Epithelial cell of esophagus (primary cell): Measurements from ENCODE around the gene MRPS35.

ENCODE experiments used
- DNase-seq: peaks from one replicate; pipeline ENCODE4 v3.0.0; 2010; ENCODE audit warnings: low read depth
- H3K4me3 ChIP-seq: 2 replicates; pipeline ENCODE4 v1.5.1; 2011; ENCODE audit warnings: mild to moderate bottlenecking, low read length, control low read depth
- TF ChIP-seq, protein P1 (sequence below): IDR thresholded peaks from 2 replicates; pipeline ENCODE4 v1.5.1; 2011; ENCODE audit warnings: low read depth, mild to moderate bottlenecking, low read length, control low read depth, inconsistent platforms; ENCODE audit not compliant: insufficient read depth; ENCODE audit errors: missing control alignments

The MRPS35 gene

DNA sequence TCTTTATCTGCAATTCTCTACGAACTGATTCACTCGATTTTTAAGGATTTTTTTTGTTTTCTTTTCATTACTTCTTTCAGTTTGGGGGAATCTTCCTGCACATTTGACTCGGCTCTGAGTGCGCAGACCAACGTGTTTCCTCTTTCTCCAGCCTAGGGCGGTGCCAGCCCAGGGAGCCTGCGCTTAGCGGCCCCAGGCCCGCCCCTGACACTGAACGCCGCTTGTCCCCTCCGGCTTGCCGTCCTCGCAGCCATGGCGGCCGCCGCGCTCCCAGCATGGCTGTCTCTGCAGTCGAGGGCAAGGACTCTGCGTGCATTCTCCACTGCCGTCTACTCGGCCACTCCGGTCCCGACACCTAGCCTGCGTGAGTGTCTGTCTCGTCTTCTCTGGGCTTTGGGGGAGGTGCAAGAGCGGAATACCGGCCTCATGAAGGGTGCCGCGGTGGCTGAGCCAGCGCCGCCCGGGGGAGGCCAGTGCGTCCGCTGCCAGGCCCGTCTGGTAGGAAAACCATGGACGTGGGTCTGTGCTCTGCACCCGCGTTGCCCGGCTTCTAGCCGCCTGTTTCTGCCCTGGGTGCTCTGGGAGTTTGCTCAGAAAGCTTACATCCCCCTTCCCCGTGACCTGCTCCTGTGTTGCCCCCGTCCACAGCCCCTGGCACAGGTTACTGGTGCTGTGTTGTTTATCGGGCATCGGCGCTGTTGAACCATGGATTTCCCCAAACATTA is at the start of gene MRPS35:
TSS of gene MRPS35 (plus strand) at position 241 of the 725 bp plus-strand sequence. CDS start at position 253, 12 bp downstream.
- peak within 1 kb of the TSS; percentile 100 for H3K4me3 ChIP-seq

DNA sequence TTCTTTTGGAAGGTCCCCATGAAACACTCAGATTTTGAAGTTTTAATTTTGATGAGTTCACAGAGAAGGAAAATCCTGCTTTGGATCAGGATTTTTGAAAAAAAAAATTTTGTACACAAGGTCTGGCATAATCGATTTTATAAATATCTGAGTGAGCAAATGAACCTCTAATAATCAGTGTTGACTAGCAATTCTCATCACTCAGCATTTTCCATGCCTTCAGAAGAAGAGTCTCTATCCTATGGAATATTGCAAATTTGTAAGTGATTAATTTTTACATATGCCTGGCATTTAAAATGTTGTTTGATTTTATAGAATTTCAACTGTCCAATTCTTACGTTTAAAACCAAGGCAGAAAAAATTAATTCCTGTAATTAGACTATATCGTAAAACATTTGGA is 44.9 kb upstream of the MRPS35 start:
- TF ChIP-seq, protein P1, sequence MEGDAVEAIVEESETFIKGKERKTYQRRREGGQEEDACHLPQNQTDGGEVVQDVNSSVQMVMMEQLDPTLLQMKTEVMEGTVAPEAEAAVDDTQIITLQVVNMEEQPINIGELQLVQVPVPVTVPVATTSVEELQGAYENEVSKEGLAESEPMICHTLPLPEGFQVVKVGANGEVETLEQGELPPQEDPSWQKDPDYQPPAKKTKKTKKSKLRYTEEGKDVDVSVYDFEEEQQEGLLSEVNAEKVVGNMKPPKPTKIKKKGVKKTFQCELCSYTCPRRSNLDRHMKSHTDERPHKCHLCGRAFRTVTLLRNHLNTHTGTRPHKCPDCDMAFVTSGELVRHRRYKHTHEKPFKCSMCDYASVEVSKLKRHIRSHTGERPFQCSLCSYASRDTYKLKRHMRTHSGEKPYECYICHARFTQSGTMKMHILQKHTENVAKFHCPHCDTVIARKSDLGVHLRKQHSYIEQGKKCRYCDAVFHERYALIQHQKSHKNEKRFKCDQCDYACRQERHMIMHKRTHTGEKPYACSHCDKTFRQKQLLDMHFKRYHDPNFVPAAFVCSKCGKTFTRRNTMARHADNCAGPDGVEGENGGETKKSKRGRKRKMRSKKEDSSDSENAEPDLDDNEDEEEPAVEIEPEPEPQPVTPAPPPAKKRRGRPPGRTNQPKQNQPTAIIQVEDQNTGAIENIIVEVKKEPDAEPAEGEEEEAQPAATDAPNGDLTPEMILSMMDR = no peak
- no peak for DNase-seq
- H3K4me3 ChIP-seq = no peak overlapping the region

More for the DNA sequence above, at the start of gene MRPS35:
- TF ChIP-seq, protein P1 = no peak
- DNase-seq = peak; percentile 95

DNA sequence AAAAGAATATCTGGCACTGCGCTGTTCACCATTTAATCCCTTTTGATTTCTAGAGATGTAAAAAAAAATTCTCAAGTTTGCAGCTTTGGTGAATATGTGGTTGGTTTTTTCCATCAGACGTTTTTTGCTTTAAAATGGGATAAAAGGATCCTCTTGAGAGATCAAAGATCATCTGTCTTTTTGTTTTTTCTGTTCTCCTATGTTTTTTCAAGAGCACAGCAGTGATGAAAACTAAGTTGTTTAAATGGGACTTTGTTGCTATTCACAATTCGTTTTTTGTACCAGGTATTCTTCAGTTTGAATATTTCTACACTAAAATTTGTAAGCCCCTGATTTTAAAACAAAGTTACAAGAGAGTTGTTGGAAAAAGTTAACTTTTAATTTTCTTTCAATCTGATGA is 44.1 kb upstream of the MRPS35 start:
- H3K4me3 ChIP-seq = no peak overlapping the region
- TF ChIP-seq, protein P1 = no peak
- DNase-seq = no peak

DNA sequence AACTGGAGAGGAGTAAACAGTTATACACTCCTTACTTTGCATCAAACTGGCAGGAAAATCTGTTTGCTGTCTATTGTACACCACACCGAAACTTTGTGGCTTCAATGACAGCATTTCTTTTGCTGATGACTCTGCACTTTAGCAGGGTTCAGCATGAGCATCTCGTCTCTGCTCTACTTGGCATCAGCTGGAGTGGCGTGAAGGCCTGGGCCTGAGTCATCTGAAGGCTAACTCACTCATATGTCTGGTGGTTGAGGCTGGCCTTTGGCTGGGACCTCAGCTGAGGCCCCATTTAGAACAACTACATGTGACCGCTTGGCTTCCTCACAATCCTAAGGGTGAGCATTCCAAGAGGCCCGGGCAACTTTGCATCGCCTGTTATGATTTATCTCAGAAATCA is 43.1 kb upstream of the MRPS35 start:
- H3K4me3 ChIP-seq = no peak overlapping the region
- no peak for DNase-seq
- TF ChIP-seq, protein P1 = no peak

DNA sequence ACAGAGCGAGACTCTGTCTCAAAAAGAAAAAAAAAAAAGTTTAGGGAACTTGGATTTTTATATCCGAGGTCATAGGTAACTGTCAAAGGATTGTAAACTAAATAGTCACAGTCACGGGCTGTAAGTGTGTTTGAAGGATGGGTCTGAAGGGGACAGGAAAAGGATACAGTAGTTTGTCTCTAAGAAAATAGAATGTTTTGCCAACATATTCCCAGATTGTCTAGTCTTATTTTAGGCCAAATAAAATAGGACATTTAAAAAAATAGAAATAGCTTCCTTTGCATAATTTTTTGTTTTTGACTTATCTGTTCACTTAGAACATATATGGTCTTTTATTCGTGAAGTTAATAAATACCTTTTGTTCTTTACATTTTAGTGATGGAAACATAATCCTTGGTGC is 38.6 kb upstream of the MRPS35 start:
- H3K4me3 ChIP-seq = no peak overlapping the region
- no peak for DNase-seq
- TF ChIP-seq, protein P1 = no peak

DNA sequence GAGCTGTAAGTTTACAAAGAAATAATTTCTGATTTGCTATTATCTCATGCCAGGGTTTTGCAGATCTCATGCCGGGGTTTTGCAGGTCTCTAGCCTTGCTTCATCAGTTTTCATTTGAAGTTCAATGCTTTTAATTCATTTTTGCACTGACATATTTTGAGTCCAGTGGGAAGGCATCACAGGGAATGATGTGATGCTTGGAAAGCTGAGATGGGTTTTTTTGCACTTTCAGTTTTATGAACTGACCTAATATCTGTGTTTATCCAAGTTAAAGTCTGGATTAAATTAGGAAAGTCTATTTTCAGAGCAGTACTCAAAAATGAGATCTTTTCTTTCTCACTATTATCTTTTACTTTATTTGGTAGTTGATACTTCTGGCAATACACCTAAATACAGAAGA is 38.0 kb upstream of the MRPS35 start:
- TF ChIP-seq, protein P1 = no peak
- DNase-seq = no peak
- no peak overlapping the region for H3K4me3 ChIP-seq
